GM13976 (cell line): ENCODE measurements around the gene EGF.
"Not testable (repeated sequence)": the region's sequence is repeated elsewhere in the genome, so short reads cannot be mapped to it uniquely, and the experiment has no call there.

Experiments
- DNase-seq: peaks from one replicate; pipeline ENCODE4 v3.0.0; 2012; ENCODE audit warnings: low spot score
- in situ Hi-C: fragments of 300-500 bp; cut with MboI; formaldehyde crosslinking; loops from one replicate; pipeline ENCODE4 v1.12.0; 2022; ENCODE audit warnings: low sequenced_read_pairs, mixed read lengths, inconsistent platforms; ENCODE audit not compliant: unreplicated experiment
- TF ChIP-seq, protein P1 (sequence below): IDR thresholded peaks from 2 replicates; pipeline ENCODE4 v1.5.1; 2012; ENCODE audit warnings: borderline replicate concordance, mild to moderate bottlenecking; ENCODE audit not compliant: insufficient read depth; ENCODE audit errors: extremely low read depth, missing control alignments, control extremely low read depth

Gene EGF

DNA sequence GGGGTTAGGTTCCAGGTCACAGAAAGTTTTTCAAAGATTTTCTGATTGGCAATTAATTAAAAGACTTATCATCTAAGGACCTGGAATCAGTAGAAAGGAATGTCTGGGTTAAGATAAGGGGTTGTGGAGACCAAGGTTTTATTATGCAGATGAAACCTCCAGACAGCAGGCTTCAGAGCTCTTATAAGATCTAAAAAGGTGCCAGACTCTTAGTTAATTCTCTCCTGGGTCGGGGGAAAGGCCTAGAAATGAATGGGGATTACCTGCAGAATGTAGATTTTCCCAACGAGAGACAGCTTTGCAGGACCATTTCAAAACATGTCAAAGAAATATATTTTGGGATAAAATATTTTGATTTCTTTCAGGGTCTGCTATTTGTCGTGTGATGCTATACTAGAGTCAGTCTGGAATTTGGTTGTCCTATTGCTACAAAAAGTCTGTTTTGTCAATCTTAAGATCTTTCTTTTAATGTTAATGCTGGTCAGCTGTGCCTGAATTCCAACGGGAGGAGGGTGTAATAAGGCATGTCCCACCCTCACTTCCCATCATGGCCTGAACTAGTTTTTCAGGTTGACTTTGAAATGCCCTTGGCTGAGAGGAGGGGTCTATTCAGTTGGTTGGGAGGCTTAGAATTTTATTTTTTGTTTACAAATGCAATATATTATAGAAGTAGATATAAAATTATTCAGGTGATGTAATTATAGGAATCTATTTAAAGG is 15.8 kb downstream of the EGF start:
- in situ Hi-C loops = no loop called here
- TF ChIP-seq, protein P1, sequence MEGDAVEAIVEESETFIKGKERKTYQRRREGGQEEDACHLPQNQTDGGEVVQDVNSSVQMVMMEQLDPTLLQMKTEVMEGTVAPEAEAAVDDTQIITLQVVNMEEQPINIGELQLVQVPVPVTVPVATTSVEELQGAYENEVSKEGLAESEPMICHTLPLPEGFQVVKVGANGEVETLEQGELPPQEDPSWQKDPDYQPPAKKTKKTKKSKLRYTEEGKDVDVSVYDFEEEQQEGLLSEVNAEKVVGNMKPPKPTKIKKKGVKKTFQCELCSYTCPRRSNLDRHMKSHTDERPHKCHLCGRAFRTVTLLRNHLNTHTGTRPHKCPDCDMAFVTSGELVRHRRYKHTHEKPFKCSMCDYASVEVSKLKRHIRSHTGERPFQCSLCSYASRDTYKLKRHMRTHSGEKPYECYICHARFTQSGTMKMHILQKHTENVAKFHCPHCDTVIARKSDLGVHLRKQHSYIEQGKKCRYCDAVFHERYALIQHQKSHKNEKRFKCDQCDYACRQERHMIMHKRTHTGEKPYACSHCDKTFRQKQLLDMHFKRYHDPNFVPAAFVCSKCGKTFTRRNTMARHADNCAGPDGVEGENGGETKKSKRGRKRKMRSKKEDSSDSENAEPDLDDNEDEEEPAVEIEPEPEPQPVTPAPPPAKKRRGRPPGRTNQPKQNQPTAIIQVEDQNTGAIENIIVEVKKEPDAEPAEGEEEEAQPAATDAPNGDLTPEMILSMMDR = no peak
- no peak for DNase-seq

DNA sequence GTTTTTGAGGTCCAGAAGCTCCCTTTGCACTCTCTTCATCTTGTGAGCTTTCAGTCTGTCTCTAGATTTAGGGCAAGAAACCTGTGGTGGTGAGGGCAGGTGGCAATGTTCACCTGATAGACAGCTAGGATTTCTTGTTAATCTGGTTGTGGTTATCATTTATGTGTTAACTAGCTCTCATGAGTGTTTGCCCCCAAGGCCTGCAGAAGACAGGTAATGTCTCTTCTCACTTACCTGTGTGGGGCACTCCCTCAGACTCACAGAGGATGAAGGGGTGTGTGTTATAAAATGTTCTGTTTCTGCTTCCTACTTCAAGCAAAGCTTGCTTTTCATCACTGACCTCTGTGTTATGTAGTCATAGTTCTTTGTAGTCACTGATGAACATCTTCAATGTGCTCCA is 17.8 kb downstream of the EGF start:
- TF ChIP-seq, protein P1 = no peak
- no peak for DNase-seq
- in situ Hi-C loops = no loop called here

- TF ChIP-seq, protein P1 = no peak
- no peak for DNase-seq
- in situ Hi-C loops = no loop called here
Observed at GRCh38 chr4:109930872-109931271, 18.2 kb downstream of the EGF start.

DNA sequence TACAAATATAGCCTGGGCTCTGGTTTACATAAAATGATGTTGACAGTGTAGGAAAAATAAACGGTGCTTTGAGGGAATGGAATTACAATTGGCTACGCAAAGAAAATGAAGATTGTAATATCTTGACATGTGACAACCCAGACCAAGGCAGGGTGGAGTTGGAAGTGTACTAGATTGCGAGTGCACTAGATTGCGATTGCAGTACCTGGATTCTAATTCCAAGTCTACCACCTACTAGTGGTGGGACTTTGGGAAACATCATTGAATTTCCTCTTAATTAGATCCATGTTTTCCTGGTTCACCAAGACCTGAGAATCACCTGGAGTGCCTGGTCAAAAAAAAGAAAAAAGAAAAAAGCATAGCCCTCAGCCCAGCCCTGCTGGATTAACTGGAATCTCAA is 18.6 kb downstream of the EGF start:
- TF ChIP-seq, protein P1 = no peak
- no peak for DNase-seq
- in situ Hi-C loops = no loop called here

GRCh38 chr4:109937352-109937751 is 24.7 kb downstream of the EGF start:
- DNase-seq, in situ Hi-C loops: not testable (repeated sequence)

GRCh38 chr4:109939190-109939589 is 26.5 kb downstream of the EGF start:
- TF ChIP-seq, protein P1 = no peak
- no peak for DNase-seq
- in situ Hi-C loops = no loop called here

DNA sequence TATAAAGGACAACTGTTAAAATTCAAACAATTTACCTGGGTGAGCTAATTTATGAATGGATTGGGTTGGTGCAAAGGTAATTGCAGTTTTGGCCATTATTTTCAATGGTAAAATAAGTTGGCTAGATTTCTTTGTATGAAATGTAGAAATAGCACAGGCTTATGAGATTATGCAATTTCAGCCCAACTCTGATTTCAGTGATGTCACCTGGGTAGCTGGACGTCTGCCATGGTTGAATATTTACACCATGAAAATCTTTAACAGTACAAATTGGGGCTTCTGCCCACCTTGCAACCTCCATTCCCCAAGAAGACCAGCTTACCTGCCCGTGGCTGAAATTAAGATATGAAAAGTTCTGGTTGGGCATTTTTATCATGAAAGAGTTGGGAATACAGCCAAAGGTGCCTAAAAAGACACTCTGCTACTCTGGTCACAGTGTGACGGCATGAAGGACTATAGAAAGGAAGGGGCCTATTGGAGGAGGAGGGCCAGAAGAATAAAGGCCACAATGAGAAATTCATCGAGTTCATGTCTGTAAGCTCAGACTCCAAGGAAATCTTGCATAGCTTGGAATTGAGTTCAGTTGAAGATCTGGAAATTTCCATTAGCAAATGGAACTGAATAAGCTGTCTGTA is 29.7 kb downstream of the EGF start:
- in situ Hi-C loops = no loop called here
- no peak for DNase-seq
- TF ChIP-seq, protein P1 = no peak
